HepG2 (cell line): ENCODE results near the gene SOX12.

Source experiments
- ATF1 ChIP-seq: IDR thresholded peaks from 2 replicates; pipeline ENCODE4 v1.6.1; 2016; ENCODE audit warnings: mild to moderate bottlenecking, control low read depth
- CBX5 ChIP-seq: sonication (generic); formaldehyde crosslinking; IDR thresholded peaks from 2 replicates; pipeline ENCODE4 v1.4.0; 2020; ENCODE audit warnings: missing genetic modification reagents, borderline replicate concordance
- CTCF ChIP-seq: sonication (generic); formaldehyde crosslinking; IDR thresholded peaks from 2 replicates; pipeline ENCODE4 v1.5.0; 2020; ENCODE audit warnings: mild to moderate bottlenecking, missing genetic modification reagents, moderate library complexity
- FOXA3 ChIP-seq: IDR thresholded peaks from 2 replicates; pipeline ENCODE4 v1.6.1; 2016; ENCODE audit warnings: missing genetic modification reagents, missing compliant biosample characterization
- MNT ChIP-seq: fragments of 450-650 bp; IDR thresholded peaks from 2 replicates; pipeline ENCODE4 v1.6.1; 2016
- NR1H2 ChIP-seq: sonication (generic); formaldehyde crosslinking; IDR thresholded peaks from 2 replicates; pipeline ENCODE4 v1.8.1; 2022; ENCODE audit warnings: low read depth, missing genetic modification reagents, borderline replicate concordance
- RAD21 ChIP-seq: fragments of 450-650 bp; formaldehyde crosslinking; IDR thresholded peaks from 2 replicates; pipeline ENCODE4 v1.5.0; 2020; ENCODE audit warnings: mild to moderate bottlenecking
- TAF15 ChIP-seq: fragments of 200-400 bp; formaldehyde crosslinking; IDR thresholded peaks from one replicate; pipeline ENCODE4 v1.6.1; 2018; ENCODE audit warnings: mild to moderate bottlenecking, low read depth, low read length; ENCODE audit not compliant: poor library complexity, severe bottlenecking
- TBP ChIP-seq: sonication (generic); formaldehyde crosslinking; IDR thresholded peaks from 2 replicates; pipeline ENCODE4 v1.5.0; 2020; ENCODE audit warnings: missing genetic modification reagents
- TRIM24 ChIP-seq: sonication (generic); formaldehyde crosslinking; IDR thresholded peaks from 2 replicates; pipeline ENCODE4 v1.8.0; 2022; ENCODE audit warnings: mild to moderate bottlenecking, missing genetic modification reagents
- UBTF ChIP-seq: sonication (generic); formaldehyde crosslinking; IDR thresholded peaks from 2 replicates; pipeline ENCODE4 v1.4.0; 2020; ENCODE audit warnings: mild to moderate bottlenecking, missing genetic modification reagents
- ZBTB1 ChIP-seq: sonication (generic); formaldehyde crosslinking; IDR thresholded peaks from 2 replicates; pipeline ENCODE4 v1.4.0; 2020; ENCODE audit warnings: missing genetic modification reagents, borderline replicate concordance
- ZNF24 ChIP-seq: fragments of 450-650 bp; IDR thresholded peaks from 2 replicates; pipeline ENCODE4 v1.6.1; 2017; ENCODE audit warnings: antibody characterized with exemption, mild to moderate bottlenecking
- ZNF770 ChIP-seq: sonication (generic); formaldehyde crosslinking; IDR thresholded peaks from 2 replicates; pipeline ENCODE4 v1.5.0; 2020; ENCODE audit warnings: mild to moderate bottlenecking, missing genetic modification reagents

- TF ChIP-seq FOXA3 (CRISPR knock-in tag) (no peak), UBTF (peak; percentile 60; the same call in 1 of the 2 replicates), TBP (CRISPR knock-in tag) (no peak), TAF15 (peak; percentile 22), ZBTB1 (CRISPR knock-in tag) (no peak), CTCF (CRISPR knock-in tag) (peak; percentile 34), CBX5 (no peak), ZNF770 (CRISPR knock-in tag) (no peak), RAD21 (CRISPR knock-in tag) (no peak), ATF1 (CRISPR knock-in tag) (no peak), MNT (no peak), ZNF24 (no peak), TRIM24 (no peak), NR1H2 (CRISPR knock-in tag) (no peak)
Observed at GRCh38 chr20:325889-326644, 715 bp downstream of the SOX12 start.
